NT2/D1 (cell line): ENCODE results near the gene PKD2.

ENCODE experiments used
- SUZ12 ChIP-seq: IDR thresholded peaks from 2 replicates; pipeline ENCODE4 v1.6.1; 2011; ENCODE audit not compliant: insufficient read length, insufficient read depth; ENCODE audit errors: extremely low read depth
- YY1 ChIP-seq: IDR thresholded peaks from 2 replicates; pipeline ENCODE4 v1.6.1; 2011; ENCODE audit not compliant: insufficient read length, insufficient read depth
- ZNF274 ChIP-seq: IDR thresholded peaks from 2 replicates; pipeline ENCODE4 v1.6.1; 2011; ENCODE audit warnings: mild to moderate bottlenecking, low read depth, low read length

- TF ChIP-seq SUZ12 (no peak), ZNF274 (no peak), YY1 (no peak)
Measured at GRCh38 chr4:88058295-88058694, 50.9 kb downstream of the PKD2 start.
